NCI-H69 (cell line): Measurements from ENCODE around the gene BAIAP2.
A peak's percentile ranks its signal among the peaks of the same experiment; 100 is the strongest.

Source experiments
- DNase-seq: peaks from one replicate; lab custom pipeline; 2025; lab: John Stamatoyannopoulos, UW

BAIAP2 gene

GRCh38 chr17:81125573-81126081 lies 90.7 kb downstream of the BAIAP2 start:
- peak; percentile 27 for DNase-seq

- DNase-seq, result no peak
These were observed 91.6 kb downstream of the BAIAP2 start for GRCh38 chr17:81126281-81127132.

GRCh38 chr17:81127133-81127455 lies 92.1 kb downstream of the BAIAP2 start:
- no peak for DNase-seq

DNA sequence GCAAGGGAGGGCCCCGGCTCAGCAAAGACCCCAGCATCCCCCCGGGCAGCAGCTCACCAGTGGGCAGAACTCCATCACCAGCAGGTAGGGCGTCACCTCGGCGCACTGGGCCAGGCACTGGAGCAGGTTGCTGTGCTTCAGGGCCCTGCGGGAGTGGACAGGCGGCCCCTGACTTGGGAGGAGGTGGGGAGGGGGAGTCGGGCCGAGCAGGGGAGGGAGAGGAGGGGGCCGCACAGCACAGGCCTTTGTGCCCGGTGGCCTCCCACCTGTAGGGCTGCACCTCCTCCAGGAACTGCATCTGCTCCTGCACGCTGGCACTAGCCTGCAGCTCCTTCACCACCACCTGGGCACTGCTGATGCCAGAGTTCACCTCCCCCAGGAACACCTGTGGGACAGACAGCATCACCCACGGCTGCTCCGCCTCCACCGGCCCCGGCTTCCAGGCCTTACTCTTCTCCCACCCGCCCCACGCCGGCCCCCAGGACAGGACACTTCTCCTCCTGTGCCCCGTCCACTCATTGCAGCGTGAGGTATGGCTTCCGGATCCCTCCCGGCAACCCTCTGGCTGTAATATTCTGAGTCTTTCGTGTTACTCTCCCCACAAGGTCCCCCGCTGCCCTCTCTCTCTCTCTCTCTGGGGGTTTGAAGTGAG lies 92.7 kb downstream of the BAIAP2 start:
- DNase-seq, result peak; percentile 44

DNA sequence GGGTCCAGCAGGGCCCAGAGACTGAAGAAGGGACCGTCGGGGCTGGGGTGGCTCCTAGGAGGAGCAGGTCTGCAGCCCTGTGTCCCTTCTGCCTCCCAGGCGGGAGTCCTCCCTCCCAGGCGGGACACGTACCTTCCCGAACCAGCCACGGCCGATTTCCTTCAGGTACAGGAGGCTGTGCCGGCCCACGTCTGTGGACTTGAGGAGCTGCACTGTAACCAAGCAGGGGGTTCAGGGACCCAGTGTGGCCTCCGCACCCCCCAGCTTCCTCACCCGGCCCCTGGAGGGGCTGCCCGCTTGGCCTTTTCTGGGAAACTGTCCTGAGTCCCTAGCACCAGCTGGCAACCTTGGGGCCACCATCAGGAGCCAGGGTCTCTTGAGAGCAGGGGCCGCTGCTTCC lies 93.4 kb downstream of the BAIAP2 start:
- no peak for DNase-seq

- no peak for DNase-seq
These were observed 93.8 kb downstream of the BAIAP2 start for GRCh38 chr17:81128774-81129173.

DNA sequence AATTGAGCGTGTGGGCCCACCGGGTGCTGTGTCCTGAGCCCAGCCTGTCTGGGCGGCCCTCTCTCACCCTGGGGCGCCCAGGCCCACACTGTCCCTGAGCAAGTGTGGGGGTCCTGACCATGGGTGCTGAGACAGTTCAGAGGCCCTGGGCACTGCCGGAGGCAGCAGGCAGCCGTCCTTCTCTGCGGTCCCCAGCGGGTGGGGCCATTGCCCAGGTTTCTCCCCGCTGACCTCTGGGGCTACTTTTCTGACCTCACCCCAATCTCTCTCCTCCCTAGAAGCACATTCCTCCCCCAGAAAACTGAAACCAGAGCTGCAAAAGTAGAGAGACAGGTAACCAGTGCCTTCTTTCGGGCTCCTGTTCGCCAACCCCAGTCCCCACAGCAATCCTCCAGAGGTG lies 94.3 kb downstream of the BAIAP2 start:
- no peak for DNase-seq

DNA sequence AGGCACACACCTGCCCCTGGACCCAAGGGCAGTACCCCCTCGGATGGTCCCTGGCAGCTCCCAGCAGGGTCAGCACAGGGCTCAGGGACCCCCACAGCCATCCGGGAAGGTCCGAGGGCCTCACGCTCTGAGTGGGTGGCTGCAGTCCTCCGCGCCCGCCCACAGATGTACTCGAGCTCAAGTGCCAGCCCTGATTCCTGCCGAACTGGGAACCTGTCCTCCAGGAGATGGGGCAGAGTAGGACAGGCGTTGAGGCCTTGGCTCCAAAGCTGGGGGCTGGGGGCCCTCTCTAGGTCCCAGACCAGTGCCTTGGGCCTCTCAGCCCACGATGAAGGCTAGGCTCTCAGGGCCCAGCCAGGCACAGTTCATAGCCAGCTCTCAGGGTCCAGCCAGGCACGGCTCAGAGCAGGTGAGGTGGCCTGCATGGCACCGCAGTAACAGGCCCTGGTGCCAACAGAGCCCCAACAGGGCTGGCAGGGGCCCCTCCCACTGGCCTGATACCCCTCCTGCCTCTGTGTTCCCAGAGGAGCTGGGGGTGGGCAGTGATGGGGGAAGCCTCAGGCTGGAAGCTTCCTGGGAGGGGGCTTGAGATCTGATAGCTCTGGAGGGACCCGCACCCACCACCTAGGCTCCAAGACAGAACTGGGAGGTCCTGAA lies 94.9 kb downstream of the BAIAP2 start:
- DNase-seq, result no peak

DNA sequence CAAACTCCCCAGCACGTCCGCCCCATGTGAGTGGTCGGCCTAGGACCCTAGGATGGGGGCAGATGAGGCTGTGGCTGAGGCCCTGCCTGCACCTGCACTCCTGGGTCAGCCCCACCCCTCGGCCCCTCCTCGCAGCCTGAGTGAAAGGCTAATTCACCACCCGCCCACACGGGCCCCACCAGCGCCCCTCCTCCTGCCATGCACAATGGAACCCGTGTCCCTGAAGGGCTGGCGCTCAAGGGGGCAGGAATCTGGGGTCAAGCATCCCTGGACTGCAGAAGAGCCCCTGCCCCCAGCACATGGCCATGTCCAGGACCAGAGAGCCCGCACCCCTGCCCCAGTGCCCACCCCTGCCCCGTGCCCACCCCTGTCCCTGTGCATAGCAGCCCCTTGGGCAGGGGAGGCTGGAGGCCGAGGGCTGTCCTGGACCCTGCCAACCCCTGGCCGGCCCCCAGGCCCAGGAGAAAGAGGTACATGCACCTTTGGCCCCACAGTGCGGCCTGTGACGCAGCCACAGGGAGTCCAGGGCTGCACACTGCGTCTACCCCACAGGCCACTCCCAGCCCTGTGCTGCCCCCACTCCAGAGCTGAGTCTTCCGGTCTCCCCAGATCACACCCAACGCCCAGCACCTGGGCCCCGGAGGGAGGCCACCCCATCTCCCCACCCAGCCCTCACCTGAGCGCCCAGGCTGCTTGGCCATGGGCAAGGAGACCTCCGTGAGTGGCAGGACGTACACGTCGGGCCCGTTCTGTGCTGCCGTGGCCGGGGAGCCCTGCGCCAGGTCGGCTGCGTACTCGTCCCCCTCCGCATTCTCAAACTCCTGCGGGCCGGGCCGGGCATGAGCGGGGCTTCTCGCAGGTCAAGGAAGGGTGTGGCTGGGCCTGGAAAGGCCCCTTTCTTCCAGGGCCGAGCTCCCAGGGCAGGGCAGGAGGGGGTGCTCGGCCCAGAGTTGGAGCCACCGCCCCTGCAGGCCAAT lies 95.7 kb downstream of the BAIAP2 start:
- no peak for DNase-seq

DNA sequence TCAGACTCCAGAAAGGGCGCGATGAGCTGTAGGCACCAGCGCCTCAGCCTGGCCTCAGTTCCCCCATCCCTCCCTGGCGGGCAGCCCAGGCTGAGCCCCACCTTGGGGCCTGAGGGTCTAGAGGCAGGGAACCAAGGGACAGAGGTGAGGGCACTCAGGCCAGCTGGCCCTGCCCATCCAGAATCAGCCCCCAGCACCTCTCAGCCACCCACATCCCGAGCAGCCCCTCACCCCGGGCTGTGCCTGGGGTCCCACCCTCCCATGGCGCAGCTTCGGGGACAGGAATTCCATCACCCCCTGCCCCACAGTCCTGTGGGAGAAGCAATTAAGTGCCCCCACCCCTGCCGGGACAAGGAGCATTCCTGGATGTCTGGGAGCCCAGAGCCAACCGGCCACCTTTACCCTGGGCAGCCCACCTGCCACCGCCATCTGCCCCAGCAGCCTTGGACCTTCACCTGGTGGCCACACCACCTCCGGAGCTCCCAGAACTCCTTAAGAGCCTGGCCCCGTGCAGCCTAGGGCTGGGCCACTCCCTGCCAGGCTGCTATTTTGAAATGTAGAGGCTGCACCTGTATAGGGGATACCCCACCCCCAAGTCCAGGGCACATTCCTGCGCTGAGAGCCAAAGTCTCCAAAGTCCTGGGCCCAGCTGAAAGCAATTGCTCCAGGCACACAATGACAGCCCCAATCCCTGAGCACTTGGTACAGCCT lies 96.7 kb downstream of the BAIAP2 start:
- no peak for DNase-seq

DNA sequence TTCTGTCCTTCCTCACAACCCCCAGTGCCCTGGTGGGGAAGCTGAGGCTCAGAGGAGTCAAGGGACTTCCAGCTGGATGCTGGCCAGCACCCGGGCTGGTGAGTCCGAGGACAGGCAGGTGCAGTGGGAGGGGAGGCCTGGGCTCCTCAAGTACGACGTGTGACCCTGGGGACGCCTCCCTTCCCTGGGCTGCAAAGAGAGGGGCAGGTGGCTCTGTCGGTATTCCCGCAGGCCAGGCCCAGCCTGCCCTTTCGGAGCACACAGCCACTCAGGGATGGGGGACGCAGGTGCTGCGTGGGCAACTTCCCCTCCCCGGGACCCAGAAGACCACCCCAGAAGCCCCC lies 97.2 kb downstream of the BAIAP2 start:
- DNase-seq, result no peak

- DNase-seq, result no peak
These were observed 98.1 kb downstream of the BAIAP2 start for GRCh38 chr17:81132770-81133723.

- no peak for DNase-seq
These were observed 99.3 kb downstream of the BAIAP2 start for GRCh38 chr17:81134064-81134781.

- peak; percentile 94 for DNase-seq
These were observed 100.7 kb downstream of the BAIAP2 start for GRCh38 chr17:81135505-81136278.

DNA sequence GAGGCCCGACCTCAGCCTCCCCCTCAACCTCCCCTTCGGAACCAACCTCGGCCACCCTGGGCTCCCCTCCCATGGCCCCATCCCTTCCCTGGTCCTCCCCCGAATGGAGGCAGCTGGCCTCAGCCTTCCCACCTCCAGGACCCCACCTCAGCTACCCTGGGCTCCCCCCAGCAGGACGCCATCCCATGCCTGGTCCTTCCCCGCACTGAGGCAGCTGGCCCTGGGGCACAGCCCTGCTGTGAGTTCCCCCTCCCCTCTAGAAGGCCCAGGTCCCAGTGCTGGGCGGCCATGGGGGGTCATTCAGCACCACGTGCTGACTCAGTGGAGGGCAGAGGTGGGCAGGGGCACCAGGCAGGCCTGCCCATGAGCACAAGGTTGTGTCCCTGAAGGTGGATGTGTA lies 101.4 kb downstream of the BAIAP2 start:
- no peak for DNase-seq

DNA sequence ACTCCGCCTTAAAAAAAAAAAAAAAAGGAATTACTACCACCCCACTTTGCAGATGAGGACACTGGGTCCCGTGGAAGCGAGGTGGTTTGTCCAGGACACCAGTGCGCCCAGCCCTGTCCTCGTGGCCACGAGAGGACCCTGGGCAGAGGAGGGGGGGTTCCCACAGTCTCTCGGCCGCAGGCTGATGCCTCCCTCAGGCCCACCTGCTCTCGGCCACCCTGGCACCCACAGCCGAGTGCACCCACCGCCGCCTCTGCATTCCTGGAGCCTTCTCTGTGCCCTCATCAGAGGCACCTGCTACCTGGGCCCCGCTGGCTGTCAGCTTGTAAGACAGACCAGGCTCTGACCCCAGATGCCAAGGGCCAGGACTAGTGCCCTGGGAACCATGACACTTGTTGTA lies 102.3 kb downstream of the BAIAP2 start:
- no peak for DNase-seq

DNA sequence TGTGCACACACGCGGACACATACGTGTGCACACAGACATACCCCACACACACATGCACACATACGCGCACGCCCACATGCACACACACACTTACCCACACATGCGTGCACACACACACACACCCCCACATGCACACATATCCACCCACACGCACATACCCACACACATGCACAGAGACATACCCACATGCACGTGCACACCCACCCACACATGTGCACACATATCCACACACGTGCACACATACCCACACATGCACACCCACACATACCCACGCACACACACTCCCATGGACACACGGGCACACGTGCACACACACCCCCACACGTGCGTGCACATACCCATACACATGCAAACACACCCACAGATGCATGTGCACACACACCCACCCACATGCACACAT lies 103.1 kb downstream of the BAIAP2 start:
- DNase-seq, result no peak

GRCh38 chr17:81138500-81138899 lies 103.5 kb downstream of the BAIAP2 start:
- DNase-seq, result no peak

GRCh38 chr17:81139428-81139827 lies 104.5 kb downstream of the BAIAP2 start:
- no peak for DNase-seq
